ENCODE measurements around the gene STEAP4.

The STEAP4 gene

GRCh38 chr7:88344956-88345832 lies 38.5 kb upstream of the STEAP4 start:
- in situ Hi-C loops (cut with MboI; ENCODE audit: low pct_unique_long_range_greater_than_20kb, low sequenced_read_pairs, unreplicated experiment) = no loop called here
- TF ChIP-seq CTCF (IDR thresholded peaks at IDR 0.05; ENCODE audit: extremely low read depth, insufficient read depth, missing control alignments) = peak; percentile 44
- no peak for DNase-seq (ENCODE audit: low spot score)

GRCh38 chr7:88344271-88344670 lies 37.6 kb upstream of the STEAP4 start:
- no peak for TF ChIP-seq CTCF (IDR thresholded peaks at IDR 0.05; ENCODE audit: extremely low read depth, insufficient read depth, missing control alignments)
- in situ Hi-C loops (cut with MboI; ENCODE audit: low pct_unique_long_range_greater_than_20kb, low sequenced_read_pairs, unreplicated experiment) = no loop called here
- DNase-seq (ENCODE audit: low spot score) = no peak

- TF ChIP-seq CTCF (IDR thresholded peaks at IDR 0.05; ENCODE audit: extremely low read depth, insufficient read depth, missing control alignments) = no peak
- no peak for DNase-seq (ENCODE audit: low spot score)
- in situ Hi-C loops (cut with MboI; ENCODE audit: low pct_unique_long_range_greater_than_20kb, low sequenced_read_pairs, unreplicated experiment) = no loop called here
Observed at GRCh38 chr7:88339195-88339922, 32.7 kb upstream of the STEAP4 start.

GRCh38 chr7:88338503-88338902 lies 31.8 kb upstream of the STEAP4 start:
- in situ Hi-C loops (cut with MboI; ENCODE audit: low pct_unique_long_range_greater_than_20kb, low sequenced_read_pairs, unreplicated experiment) = no loop called here
- TF ChIP-seq CTCF (IDR thresholded peaks at IDR 0.05; ENCODE audit: extremely low read depth, insufficient read depth, missing control alignments) = no peak
- no peak for DNase-seq (ENCODE audit: low spot score)

GRCh38 chr7:88337572-88337971 lies 30.9 kb upstream of the STEAP4 start:
- in situ Hi-C loops (cut with MboI; ENCODE audit: low pct_unique_long_range_greater_than_20kb, low sequenced_read_pairs, unreplicated experiment) = no loop called here
- no peak for TF ChIP-seq CTCF (IDR thresholded peaks at IDR 0.05; ENCODE audit: extremely low read depth, insufficient read depth, missing control alignments)
- no peak for DNase-seq (ENCODE audit: low spot score)

- DNase-seq (ENCODE audit: low spot score) = no peak
- in situ Hi-C loops (cut with MboI; ENCODE audit: low pct_unique_long_range_greater_than_20kb, low sequenced_read_pairs, unreplicated experiment) = no loop called here
- no peak for TF ChIP-seq CTCF (IDR thresholded peaks at IDR 0.05; ENCODE audit: extremely low read depth, insufficient read depth, missing control alignments)
Observed at GRCh38 chr7:88331322-88331721, 24.6 kb upstream of the STEAP4 start.
